Measurements from ENCODE around the gene BMP7.

Gene BMP7

DNA sequence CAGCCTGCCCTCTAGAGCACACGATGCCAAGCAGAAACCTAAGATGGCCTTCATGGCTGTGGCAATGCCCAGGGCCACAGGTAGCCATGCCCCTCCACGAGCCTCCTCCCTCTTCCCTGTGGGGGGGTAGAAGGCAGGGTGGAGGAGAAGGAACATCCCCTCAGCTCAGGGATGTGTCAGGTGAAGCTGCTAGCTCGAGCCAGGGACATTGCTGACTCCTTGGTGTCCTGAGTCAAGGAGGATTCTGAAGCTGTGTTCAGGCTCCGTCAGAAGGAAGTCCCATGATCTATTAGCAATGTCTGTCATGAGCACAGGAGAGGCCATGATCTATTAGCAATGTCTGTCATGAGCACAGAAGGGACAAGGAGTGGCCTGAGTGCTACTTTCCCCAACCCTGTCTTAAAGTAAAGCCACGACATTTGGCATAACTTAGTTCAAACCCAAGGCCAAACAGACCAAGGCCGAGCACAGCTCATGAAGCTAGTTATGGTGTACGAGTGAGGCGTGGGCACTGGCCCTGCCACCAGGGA, 87.8 kb downstream of the BMP7 start:
- Histone ChIP-seq H4K8ac (ENCODE audit: low read length) (no peak overlapping the region), H3K36me3 (ENCODE audit: control insufficient read depth in 1 of 2, insufficient read depth in 2 of 2, low read depth in 1 of 2, low read length in 2 of 2) (no peaks in the 10 kb centered on the region)

DNA sequence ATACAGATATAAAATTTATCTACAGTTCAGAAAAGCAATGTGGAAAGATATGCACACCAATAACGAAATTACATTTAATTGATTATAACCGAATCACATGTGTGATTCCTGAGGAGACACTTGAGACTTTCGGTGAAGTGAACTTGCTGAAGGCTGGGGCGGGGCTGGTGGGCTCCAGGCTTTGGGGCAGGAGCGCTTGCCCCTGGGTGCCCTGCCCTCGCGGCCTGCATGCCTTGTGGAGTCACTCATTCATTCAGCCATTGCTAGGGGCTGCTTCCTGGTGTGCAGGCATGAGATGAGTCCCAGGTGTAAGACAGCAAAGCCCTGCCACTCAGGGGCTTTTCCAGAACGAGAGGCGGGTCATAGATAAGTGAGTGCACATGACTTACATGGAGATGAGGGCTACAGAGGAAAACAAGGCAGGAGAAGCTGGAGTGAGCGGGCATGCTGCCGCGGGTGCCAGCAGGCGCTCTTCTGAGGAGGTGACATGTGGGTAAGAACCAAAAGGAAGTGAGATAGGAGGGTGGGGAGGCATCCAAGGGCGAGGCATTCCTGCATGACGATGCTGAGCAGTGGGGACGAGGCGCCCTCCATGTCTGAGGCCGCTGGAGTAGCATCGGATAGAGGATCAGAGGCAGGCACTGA, 88.7 kb downstream of the BMP7 start:
- H2BK15ac ChIP-seq (ENCODE audit: low read depth, poor library complexity, severe bottlenecking): no peak overlapping the region
- no peak overlapping the region for H3K27ac ChIP-seq (ENCODE audit: low read length, poor library complexity, severe bottlenecking)
- no peak overlapping the region for H4K8ac ChIP-seq (ENCODE audit: low read length)
- WGBS: 84% methylated on average over 19 of the region's 19 CpGs
- no peak overlapping the region for H3K18ac ChIP-seq (ENCODE audit: low read depth in 1 of 2, low read length in 2 of 2)
- no peak overlapping the region for H4K91ac ChIP-seq (ENCODE audit: low read length)
- no peak for DNase-seq
- no peaks in the 10 kb centered on the region for H3K4me1 ChIP-seq (ENCODE audit: control insufficient read depth, insufficient read depth, low read depth, low read length)
- H2AK5ac ChIP-seq (ENCODE audit: low read length, severe bottlenecking): no peak overlapping the region
- H3K14ac ChIP-seq (ENCODE audit: low read length in 2 of 2): no peak overlapping the region
- no peak overlapping the region for H3K4me3 ChIP-seq (ENCODE audit: insufficient read depth in 1 of 2, low read depth in 1 of 2, low read length in 2 of 2)
- H3K9me3 ChIP-seq (ENCODE audit: control insufficient read depth, low read length): no peaks in the 10 kb centered on the region
- H3K79me1 ChIP-seq (replicated peaks; ENCODE audit: low read length, poor library complexity, severe bottlenecking): no peaks in the 10 kb centered on the region
- no peak overlapping the region for H3K4me2 ChIP-seq (ENCODE audit: low read length, poor library complexity, severe bottlenecking)
- no peak overlapping the region for H2BK120ac ChIP-seq (ENCODE audit: low read depth, low read length)
- H2BK5ac ChIP-seq (ENCODE audit: low read depth, low read length, poor library complexity, severe bottlenecking): no peak overlapping the region
- no peak overlapping the region for H2BK12ac ChIP-seq (ENCODE audit: low read length in 2 of 2)
- H3K27me3 ChIP-seq (ENCODE audit: control insufficient read depth in 1 of 2, insufficient read depth in 1 of 2, low read length in 2 of 2): peaks cover 16 to 58% of the 10 kb centered on the region in 2 experiments
- no peak overlapping the region for H2AFZ ChIP-seq (ENCODE audit: low read depth, low read length)
- no peak overlapping the region for H3K23ac ChIP-seq (ENCODE audit: low read length in 2 of 2)
- H3K4ac ChIP-seq (ENCODE audit: low read depth in 1 of 2, low read length in 2 of 2): no peak overlapping the region
- H3K9ac ChIP-seq (ENCODE audit: low read length): no peak overlapping the region
- H3K36me3 ChIP-seq (ENCODE audit: control insufficient read depth in 1 of 2, insufficient read depth in 2 of 2, low read depth in 1 of 2, low read length in 2 of 2): no peaks in the 10 kb centered on the region

More for the DNA sequence above, 87.8 kb downstream of the BMP7 start:
- Histone ChIP-seq H2BK12ac (ENCODE audit: low read length in 2 of 2) (no peak overlapping the region), H2BK120ac (ENCODE audit: low read depth, low read length) (no peak overlapping the region), H4K91ac (ENCODE audit: low read length) (no peak overlapping the region), H3K9me3 (ENCODE audit: control insufficient read depth, low read length) (no peaks in the 10 kb centered on the region), H3K27me3 (ENCODE audit: control insufficient read depth in 1 of 2, insufficient read depth in 1 of 2, low read length in 2 of 2) (peaks cover 16 to 60% of the 10 kb centered on the region in 2 experiments), H3K4ac (ENCODE audit: low read depth in 1 of 2, low read length in 2 of 2) (no peak overlapping the region), H3K9ac (ENCODE audit: low read length) (no peak overlapping the region), H3K18ac (ENCODE audit: low read depth in 1 of 2, low read length in 2 of 2) (no peak overlapping the region), H2BK15ac (ENCODE audit: low read depth, poor library complexity, severe bottlenecking) (no peak overlapping the region), H3K79me1 (replicated peaks; ENCODE audit: low read length, poor library complexity, severe bottlenecking) (no peaks in the 10 kb centered on the region), H3K4me1 (ENCODE audit: control insufficient read depth, insufficient read depth, low read depth, low read length) (no peaks in the 10 kb centered on the region), H3K4me3 (ENCODE audit: insufficient read depth in 1 of 2, low read depth in 1 of 2, low read length in 2 of 2) (no peak overlapping the region), H3K23ac (ENCODE audit: low read length in 2 of 2) (no peak overlapping the region), H3K4me2 (ENCODE audit: low read length, poor library complexity, severe bottlenecking) (no peak overlapping the region), H3K27ac (ENCODE audit: low read length, poor library complexity, severe bottlenecking) (no peak overlapping the region), H2BK5ac (ENCODE audit: low read depth, low read length, poor library complexity, severe bottlenecking) (no peak overlapping the region), H2AK5ac (ENCODE audit: low read length, severe bottlenecking) (no peak overlapping the region), H2AFZ (ENCODE audit: low read depth, low read length) (no peak overlapping the region), H3K14ac (ENCODE audit: low read length in 2 of 2) (no peak overlapping the region)
- DNase-seq: no peak
- 88% methylated on average over 8 of the region's 8 CpGs for WGBS

DNA sequence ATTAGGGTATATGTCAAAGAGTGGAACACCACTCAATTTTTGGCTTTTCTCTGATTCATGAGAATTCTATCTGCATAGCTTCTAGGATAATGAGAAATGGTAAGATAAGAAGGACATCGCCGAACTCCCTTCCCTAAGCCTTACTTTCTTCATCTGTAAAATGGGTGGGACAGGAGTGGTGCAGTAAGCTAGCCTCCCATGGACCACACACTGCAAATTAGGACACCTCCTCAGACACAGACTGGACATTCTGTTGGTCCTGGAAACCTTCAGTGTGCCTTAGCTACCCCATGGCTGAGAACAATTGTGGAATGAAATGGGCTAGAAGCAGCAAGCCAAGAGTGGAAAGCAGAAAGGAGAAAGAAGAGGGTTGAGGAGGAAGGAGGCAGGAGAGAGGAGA, 89.6 kb downstream of the BMP7 start:
- no peak overlapping the region for H3K4me2 ChIP-seq (ENCODE audit: low read length, poor library complexity, severe bottlenecking)
- H3K4me3 ChIP-seq (ENCODE audit: insufficient read depth in 1 of 2, low read depth in 1 of 2, low read length in 2 of 2): no peak overlapping the region
- no peak overlapping the region for H2BK15ac ChIP-seq (ENCODE audit: low read depth, poor library complexity, severe bottlenecking)
- no peak overlapping the region for H2BK120ac ChIP-seq (ENCODE audit: low read depth, low read length)
- no peak overlapping the region for H2BK12ac ChIP-seq (ENCODE audit: low read length in 2 of 2)
- H2BK5ac ChIP-seq (ENCODE audit: low read depth, low read length, poor library complexity, severe bottlenecking): no peak overlapping the region
- H2AFZ ChIP-seq (ENCODE audit: low read depth, low read length): no peak overlapping the region
- no peaks in the 10 kb centered on the region for H3K79me1 ChIP-seq (replicated peaks; ENCODE audit: low read length, poor library complexity, severe bottlenecking)
- H3K4me1 ChIP-seq (ENCODE audit: control insufficient read depth, insufficient read depth, low read depth, low read length): no peaks in the 10 kb centered on the region
- no peak overlapping the region for H2AK5ac ChIP-seq (ENCODE audit: low read length, severe bottlenecking)
- no peaks in the 10 kb centered on the region for H3K9me3 ChIP-seq (ENCODE audit: control insufficient read depth, low read length)
- no peak overlapping the region for H4K91ac ChIP-seq (ENCODE audit: low read length)
- DNase-seq: no peak
- H4K8ac ChIP-seq (ENCODE audit: low read length): no peak overlapping the region
- H3K36me3 ChIP-seq (ENCODE audit: control insufficient read depth in 1 of 2, insufficient read depth in 2 of 2, low read depth in 1 of 2, low read length in 2 of 2): no peaks in the 10 kb centered on the region
- H3K9ac ChIP-seq (ENCODE audit: low read length): no peak overlapping the region
- no peak overlapping the region for H3K18ac ChIP-seq (ENCODE audit: low read depth in 1 of 2, low read length in 2 of 2)
- WGBS: 85% methylated on average over 2 of the region's 2 CpGs
- H3K14ac ChIP-seq (ENCODE audit: low read length in 2 of 2): no peak overlapping the region
- H3K23ac ChIP-seq (ENCODE audit: low read length in 2 of 2): no peak overlapping the region
- peaks cover 16 to 57% of the 10 kb centered on the region in 2 experiments for H3K27me3 ChIP-seq (ENCODE audit: control insufficient read depth in 1 of 2, insufficient read depth in 1 of 2, low read length in 2 of 2)
- no peak overlapping the region for H3K27ac ChIP-seq (ENCODE audit: low read length, poor library complexity, severe bottlenecking)
- no peak overlapping the region for H3K4ac ChIP-seq (ENCODE audit: low read depth in 1 of 2, low read length in 2 of 2)

DNA sequence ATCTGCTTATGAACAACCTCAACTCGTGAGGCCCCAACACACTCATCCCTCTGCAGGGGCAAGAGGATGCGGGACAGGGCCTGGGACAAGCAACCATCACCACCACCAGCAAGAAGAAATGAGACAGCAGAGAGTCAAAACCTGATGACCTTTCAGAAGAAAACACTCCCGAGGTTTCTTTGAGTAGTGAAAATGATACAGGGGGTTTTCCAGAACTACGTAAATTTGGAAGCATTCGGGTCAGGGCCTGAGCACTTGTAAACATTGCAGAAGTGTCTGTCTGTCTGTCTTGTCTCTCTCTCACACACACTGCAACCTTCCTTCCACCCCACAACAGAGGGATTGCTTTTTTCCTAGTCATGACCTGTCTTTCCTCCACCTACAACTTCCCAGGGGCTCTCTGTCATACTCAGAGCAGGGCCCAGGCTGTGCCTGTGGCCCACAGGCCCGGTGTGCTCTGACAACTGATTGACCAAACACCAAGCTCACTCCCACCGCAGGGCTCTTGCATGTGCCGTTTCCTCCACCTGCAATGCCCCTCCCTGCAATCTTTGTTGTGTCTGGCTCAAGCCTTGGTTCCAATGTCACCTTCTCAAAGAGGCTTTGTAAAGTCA, 90.9 kb downstream of the BMP7 start:
- Histone ChIP-seq H2BK12ac (ENCODE audit: low read length in 2 of 2) (no peak overlapping the region), H2BK5ac (ENCODE audit: low read depth, low read length, poor library complexity, severe bottlenecking) (no peak overlapping the region), H3K79me1 (replicated peaks; ENCODE audit: low read length, poor library complexity, severe bottlenecking) (no peaks in the 10 kb centered on the region), H3K27me3 (ENCODE audit: control insufficient read depth in 1 of 2, insufficient read depth in 1 of 2, low read length in 2 of 2) (peaks cover 13 to 55% of the 10 kb centered on the region in 2 experiments), H2BK120ac (ENCODE audit: low read depth, low read length) (no peak overlapping the region), H3K18ac (ENCODE audit: low read depth in 1 of 2, low read length in 2 of 2) (no peak overlapping the region), H3K4me3 (ENCODE audit: insufficient read depth in 1 of 2, low read depth in 1 of 2, low read length in 2 of 2) (no peak overlapping the region), H2AFZ (ENCODE audit: low read depth, low read length) (no peak overlapping the region), H3K4ac (ENCODE audit: low read depth in 1 of 2, low read length in 2 of 2) (no peak overlapping the region), H3K4me2 (ENCODE audit: low read length, poor library complexity, severe bottlenecking) (no peak overlapping the region), H3K27ac (ENCODE audit: low read length, poor library complexity, severe bottlenecking) (no peak overlapping the region), H2AK5ac (ENCODE audit: low read length, severe bottlenecking) (no peak overlapping the region), H4K8ac (ENCODE audit: low read length) (no peak overlapping the region), H3K9ac (ENCODE audit: low read length) (no peak overlapping the region), H3K23ac (ENCODE audit: low read length in 2 of 2) (no peak overlapping the region), H3K4me1 (ENCODE audit: control insufficient read depth, insufficient read depth, low read depth, low read length) (no peaks in the 10 kb centered on the region), H3K14ac (ENCODE audit: low read length in 2 of 2) (no peak overlapping the region), H2BK15ac (ENCODE audit: low read depth, poor library complexity, severe bottlenecking) (no peak overlapping the region), H3K9me3 (ENCODE audit: control insufficient read depth, low read length) (no peaks in the 10 kb centered on the region), H4K91ac (ENCODE audit: low read length) (no peak overlapping the region), H3K36me3 (ENCODE audit: control insufficient read depth in 1 of 2, insufficient read depth in 2 of 2, low read depth in 1 of 2, low read length in 2 of 2) (no peaks in the 10 kb centered on the region)
- DNase-seq: peak; percentile 18
- 69% methylated on average over 8 of the region's 8 CpGs for WGBS
